SU-DHL-6 (cell line): ENCODE data around the gene EPHB1.

ENCODE experiments used
- H2AFZ ChIP-seq: fragments of 200-600 bp; sonication (generic); 2 replicates; pipeline ENCODE4 v1.6.1; 2014; ENCODE audit warnings: low read depth, mild to moderate bottlenecking, moderate library complexity, mixed read lengths, antibody characterized with exemption, low read length; ENCODE audit not compliant: severe bottlenecking
- H3F3A ChIP-seq: fragments of 200-600 bp; shearing (Covaris generic); 2 replicates; pipeline ENCODE4 v1.6.0; 2016; ENCODE audit warnings: antibody characterized with exemption, mild to moderate bottlenecking; ENCODE audit not compliant: insufficient read depth
- H3K27ac ChIP-seq: fragments of 200-600 bp; sonication (generic); 2 replicates; pipeline ENCODE4 v1.5.1; 2016; ENCODE audit warnings: low read depth, mild to moderate bottlenecking, low read length, moderate library complexity, mixed read lengths
- H3K27me3 ChIP-seq: fragments of 200-600 bp; sonication (generic), shearing (Covaris generic); 2 replicates; pipeline ENCODE4 v1.6.0; 2014; ENCODE audit warnings: mild to moderate bottlenecking, low read length
- H3K36me3 ChIP-seq: fragments of 200-600 bp; sonication (generic); 2 replicates; pipeline ENCODE4 v1.6.1; 2014; ENCODE audit warnings: mild to moderate bottlenecking, low read length, mixed read lengths
- H3K4me2 ChIP-seq: fragments of 300-600, 200-600 bp; shearing (Covaris generic), sonication (generic); 2 replicates; pipeline ENCODE4 v1.6.0; 2014; ENCODE audit warnings: low read length, low read depth, mild to moderate bottlenecking; ENCODE audit not compliant: poor library complexity, severe bottlenecking
- H3K4me3 ChIP-seq: fragments of 200-600 bp; sonication (generic); 2 replicates; pipeline ENCODE4 v1.5.1; 2014; ENCODE audit warnings: antibody characterized with exemption, low read length, mild to moderate bottlenecking, mixed read lengths; ENCODE audit not compliant: insufficient read depth, poor library complexity, severe bottlenecking
- H3K79me2 ChIP-seq: fragments of 200-600 bp; sonication (generic); 2 replicates; pipeline ENCODE4 v1.6.1; 2014; ENCODE audit warnings: mild to moderate bottlenecking, low read length, moderate library complexity; ENCODE audit not compliant: insufficient read depth
- H3K9ac ChIP-seq: fragments of 200-600 bp; sonication (generic); 2 replicates; pipeline ENCODE4 v1.7.0; 2014; ENCODE audit warnings: mild to moderate bottlenecking, low read length
- H3K9me2 ChIP-seq: fragments of 200-600 bp; sonication (generic); replicated peaks from 2 replicates; pipeline ENCODE4 v1.6.1; 2014; ENCODE audit warnings: low read length; ENCODE audit not compliant: insufficient read depth
- H3K9me3 ChIP-seq: fragments of 200-600 bp; sonication (generic); 2 replicates; pipeline ENCODE4 v1.6.1; 2014; ENCODE audit warnings: low read length, mixed read lengths; ENCODE audit not compliant: insufficient read depth
- H4K20me1 ChIP-seq: fragments of 200-600 bp; sonication (generic); 2 replicates; pipeline ENCODE4 v1.6.1; 2014; ENCODE audit warnings: low read depth, mild to moderate bottlenecking, antibody characterized with exemption, low read length, moderate library complexity, mixed read lengths
- EZH2phosphoT487 ChIP-seq: fragments of 200-600 bp; sonication (generic), shearing (Covaris generic); conservative IDR thresholded peaks from 2 replicates; pipeline ENCODE4 v1.6.1; 2018; ENCODE audit warnings: mild to moderate bottlenecking, antibody characterized with exemption, low read length, moderate library complexity, mixed read lengths
- TF ChIP-seq, protein P1 (sequence below): fragments of 200-600 bp; sonication (generic); IDR thresholded peaks from one replicate; pipeline ENCODE4 v1.5.1; 2017; ENCODE audit warnings: antibody characterized with exemption, mild to moderate bottlenecking, low read length, moderate library complexity; ENCODE audit not compliant: insufficient read depth, poor library complexity, severe bottlenecking

Gene EPHB1

DNA sequence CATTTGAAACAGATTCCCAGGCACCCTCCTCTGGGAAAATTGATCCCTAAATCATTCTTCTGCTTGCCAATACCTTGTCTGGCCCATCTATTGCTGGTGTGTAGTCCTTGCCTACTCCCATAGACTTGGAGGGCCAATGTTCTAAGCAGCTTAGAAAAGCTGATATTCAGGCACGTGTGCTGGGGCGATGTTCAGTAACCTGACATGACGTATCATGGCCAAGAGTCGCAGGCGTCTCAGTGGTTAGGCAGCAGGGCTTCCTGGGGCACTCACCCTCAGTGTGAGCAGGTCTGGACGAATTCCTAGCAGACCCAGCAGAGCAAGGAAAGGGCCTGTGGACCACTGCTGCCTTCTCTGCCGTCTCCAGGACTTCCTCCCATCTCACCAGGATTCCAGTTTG, 21.6 kb downstream of the EPHB1 start:
- H3K9me3 ChIP-seq, result no peaks in the 10 kb centered on the region
- no peak overlapping the region for H3K4me2 ChIP-seq
- no peak for TF ChIP-seq EZH2phosphoT487
- TF ChIP-seq, protein P1, sequence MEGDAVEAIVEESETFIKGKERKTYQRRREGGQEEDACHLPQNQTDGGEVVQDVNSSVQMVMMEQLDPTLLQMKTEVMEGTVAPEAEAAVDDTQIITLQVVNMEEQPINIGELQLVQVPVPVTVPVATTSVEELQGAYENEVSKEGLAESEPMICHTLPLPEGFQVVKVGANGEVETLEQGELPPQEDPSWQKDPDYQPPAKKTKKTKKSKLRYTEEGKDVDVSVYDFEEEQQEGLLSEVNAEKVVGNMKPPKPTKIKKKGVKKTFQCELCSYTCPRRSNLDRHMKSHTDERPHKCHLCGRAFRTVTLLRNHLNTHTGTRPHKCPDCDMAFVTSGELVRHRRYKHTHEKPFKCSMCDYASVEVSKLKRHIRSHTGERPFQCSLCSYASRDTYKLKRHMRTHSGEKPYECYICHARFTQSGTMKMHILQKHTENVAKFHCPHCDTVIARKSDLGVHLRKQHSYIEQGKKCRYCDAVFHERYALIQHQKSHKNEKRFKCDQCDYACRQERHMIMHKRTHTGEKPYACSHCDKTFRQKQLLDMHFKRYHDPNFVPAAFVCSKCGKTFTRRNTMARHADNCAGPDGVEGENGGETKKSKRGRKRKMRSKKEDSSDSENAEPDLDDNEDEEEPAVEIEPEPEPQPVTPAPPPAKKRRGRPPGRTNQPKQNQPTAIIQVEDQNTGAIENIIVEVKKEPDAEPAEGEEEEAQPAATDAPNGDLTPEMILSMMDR, result no peak
- no peak overlapping the region for H3K9ac ChIP-seq
- H3K4me3 ChIP-seq, result no peak overlapping the region
- H3K27me3 ChIP-seq, result no peaks in the 10 kb centered on the region
- H4K20me1 ChIP-seq, result no peaks in the 10 kb centered on the region
- H2AFZ ChIP-seq, result no peak overlapping the region
- H3K36me3 ChIP-seq, result no peaks in the 10 kb centered on the region
- no peaks in the 10 kb centered on the region for H3K9me2 ChIP-seq
- H3K27ac ChIP-seq, result no peak overlapping the region
- H3K79me2 ChIP-seq, result no peaks in the 10 kb centered on the region
- H3F3A ChIP-seq, result no peaks in the 10 kb centered on the region

DNA sequence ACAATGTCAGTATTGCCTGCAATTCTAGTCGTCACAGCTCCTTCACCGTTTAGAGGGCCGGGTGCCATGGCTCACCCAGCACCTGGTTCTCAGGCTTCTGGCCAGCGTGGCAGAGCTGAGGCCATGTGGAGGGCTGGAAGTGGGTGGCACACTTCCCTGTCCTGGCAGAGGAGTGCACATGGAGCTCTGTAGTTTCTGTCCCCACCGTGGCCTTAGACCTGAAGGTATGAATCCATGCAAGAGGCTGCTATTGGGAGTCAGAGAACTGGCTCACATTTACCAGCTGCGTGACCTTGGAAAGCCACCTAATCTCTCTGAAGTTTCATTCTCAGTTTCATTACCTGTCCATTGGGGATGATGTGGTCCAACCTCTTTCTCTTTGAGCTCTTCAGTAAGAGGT, 22.2 kb downstream of the EPHB1 start:
- Histone ChIP-seq H3K27ac (no peak overlapping the region), H3K9me3 (no peaks in the 10 kb centered on the region), H3K4me2 (no peak overlapping the region), H3K4me3 (no peak overlapping the region), H3K36me3 (no peaks in the 10 kb centered on the region), H3K27me3 (no peaks in the 10 kb centered on the region), H3K9me2 (no peaks in the 10 kb centered on the region), H3K79me2 (no peaks in the 10 kb centered on the region), H3K9ac (no peak overlapping the region), H3F3A (no peaks in the 10 kb centered on the region), H2AFZ (no peak overlapping the region), H4K20me1 (no peaks in the 10 kb centered on the region)
- TF ChIP-seq, protein P1, result no peak
- TF ChIP-seq EZH2phosphoT487, result no peak

DNA sequence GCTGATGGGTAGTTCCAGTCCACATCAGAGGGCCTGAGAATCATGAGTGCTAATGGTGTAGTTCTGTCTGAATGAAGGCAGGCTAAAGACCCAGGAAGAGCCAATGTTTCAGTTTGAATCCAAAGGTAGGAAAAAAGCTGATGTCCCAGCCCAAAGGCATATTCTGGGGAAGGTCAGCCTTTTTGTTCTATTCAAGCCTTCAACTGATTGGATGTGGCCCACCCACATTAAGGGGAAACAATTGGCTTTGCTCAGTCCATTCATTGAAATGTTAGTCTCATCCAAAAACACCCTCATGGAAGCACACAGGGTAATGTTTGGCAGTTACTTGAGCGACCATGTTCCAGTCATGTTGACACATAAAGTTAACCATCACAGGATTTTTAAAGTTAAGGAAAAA, 25.9 kb downstream of the EPHB1 start:
- H3K4me2 ChIP-seq, result no peak overlapping the region
- H3K9ac ChIP-seq, result no peak overlapping the region
- H4K20me1 ChIP-seq, result no peaks in the 10 kb centered on the region
- H3K27me3 ChIP-seq, result no peaks in the 10 kb centered on the region
- H3K9me2 ChIP-seq, result no peaks in the 10 kb centered on the region
- H3K4me3 ChIP-seq, result no peak overlapping the region
- H3F3A ChIP-seq, result no peaks in the 10 kb centered on the region
- no peak overlapping the region for H2AFZ ChIP-seq
- H3K79me2 ChIP-seq, result no peaks in the 10 kb centered on the region
- H3K36me3 ChIP-seq, result no peaks in the 10 kb centered on the region
- no peaks in the 10 kb centered on the region for H3K9me3 ChIP-seq
- no peak overlapping the region for H3K27ac ChIP-seq
- no peak for TF ChIP-seq EZH2phosphoT487
- TF ChIP-seq, protein P1, result no peak

DNA sequence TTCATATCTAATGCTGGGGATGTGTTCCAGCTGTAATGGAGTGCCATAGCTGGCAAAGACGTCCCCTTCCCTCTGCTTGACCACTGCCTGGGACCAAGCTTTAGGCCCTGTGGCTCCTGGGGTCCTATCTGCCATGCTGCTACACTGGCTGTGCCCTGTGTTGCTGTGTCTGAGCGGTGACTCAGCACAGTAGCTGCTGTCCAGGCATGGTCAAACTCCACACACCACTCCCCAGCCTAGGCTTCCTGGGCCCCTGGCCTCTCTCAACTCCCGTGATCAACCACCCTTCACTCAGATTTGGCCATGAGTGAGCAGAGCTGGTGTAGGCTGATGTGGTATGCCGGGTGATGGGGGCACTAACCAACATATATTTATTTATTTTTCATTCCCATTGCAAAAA, 27.0 kb downstream of the EPHB1 start:
- Histone ChIP-seq H3K9me2 (no peaks in the 10 kb centered on the region), H3K27ac (no peak overlapping the region), H3K4me2 (no peak overlapping the region), H3K79me2 (no peaks in the 10 kb centered on the region), H3K9ac (no peak overlapping the region), H3K9me3 (no peaks in the 10 kb centered on the region), H3F3A (no peaks in the 10 kb centered on the region), H4K20me1 (no peaks in the 10 kb centered on the region), H2AFZ (no peak overlapping the region), H3K36me3 (no peaks in the 10 kb centered on the region), H3K27me3 (no peaks in the 10 kb centered on the region), H3K4me3 (no peak overlapping the region)
- TF ChIP-seq EZH2phosphoT487, result no peak
- TF ChIP-seq, protein P1, result no peak
